A549 treated with Mapracorat at 1 μM for 4 hours (cell line): ENCODE data around the gene ANKRD17. TPM values are rescaled to one million over a fixed set of nuclear protein-coding genes. Genes with fewer than 3 reads are reported as not detected.

Experiments used
- total RNA-seq: library from RNA; stranded (reverse); fragments of 200-300 nt; extraction: Qiagen RNA extraction; gene quantifications from 5 replicates; pipeline ENCODE4 v1.2.3, GENCODE V29; 2022

ANKRD17 gene, protein sequence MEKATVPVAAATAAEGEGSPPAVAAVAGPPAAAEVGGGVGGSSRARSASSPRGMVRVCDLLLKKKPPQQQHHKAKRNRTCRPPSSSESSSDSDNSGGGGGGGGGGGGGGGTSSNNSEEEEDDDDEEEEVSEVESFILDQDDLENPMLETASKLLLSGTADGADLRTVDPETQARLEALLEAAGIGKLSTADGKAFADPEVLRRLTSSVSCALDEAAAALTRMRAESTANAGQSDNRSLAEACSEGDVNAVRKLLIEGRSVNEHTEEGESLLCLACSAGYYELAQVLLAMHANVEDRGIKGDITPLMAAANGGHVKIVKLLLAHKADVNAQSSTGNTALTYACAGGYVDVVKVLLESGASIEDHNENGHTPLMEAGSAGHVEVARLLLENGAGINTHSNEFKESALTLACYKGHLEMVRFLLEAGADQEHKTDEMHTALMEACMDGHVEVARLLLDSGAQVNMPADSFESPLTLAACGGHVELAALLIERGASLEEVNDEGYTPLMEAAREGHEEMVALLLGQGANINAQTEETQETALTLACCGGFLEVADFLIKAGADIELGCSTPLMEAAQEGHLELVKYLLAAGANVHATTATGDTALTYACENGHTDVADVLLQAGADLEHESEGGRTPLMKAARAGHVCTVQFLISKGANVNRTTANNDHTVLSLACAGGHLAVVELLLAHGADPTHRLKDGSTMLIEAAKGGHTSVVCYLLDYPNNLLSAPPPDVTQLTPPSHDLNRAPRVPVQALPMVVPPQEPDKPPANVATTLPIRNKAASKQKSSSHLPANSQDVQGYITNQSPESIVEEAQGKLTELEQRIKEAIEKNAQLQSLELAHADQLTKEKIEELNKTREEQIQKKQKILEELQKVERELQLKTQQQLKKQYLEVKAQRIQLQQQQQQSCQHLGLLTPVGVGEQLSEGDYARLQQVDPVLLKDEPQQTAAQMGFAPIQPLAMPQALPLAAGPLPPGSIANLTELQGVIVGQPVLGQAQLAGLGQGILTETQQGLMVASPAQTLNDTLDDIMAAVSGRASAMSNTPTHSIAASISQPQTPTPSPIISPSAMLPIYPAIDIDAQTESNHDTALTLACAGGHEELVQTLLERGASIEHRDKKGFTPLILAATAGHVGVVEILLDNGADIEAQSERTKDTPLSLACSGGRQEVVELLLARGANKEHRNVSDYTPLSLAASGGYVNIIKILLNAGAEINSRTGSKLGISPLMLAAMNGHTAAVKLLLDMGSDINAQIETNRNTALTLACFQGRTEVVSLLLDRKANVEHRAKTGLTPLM (N-terminal part only)
- 19.1 to 23.4 TPM (median 21.9 TPM) in 5 replicates for total RNA-seq

DNA sequence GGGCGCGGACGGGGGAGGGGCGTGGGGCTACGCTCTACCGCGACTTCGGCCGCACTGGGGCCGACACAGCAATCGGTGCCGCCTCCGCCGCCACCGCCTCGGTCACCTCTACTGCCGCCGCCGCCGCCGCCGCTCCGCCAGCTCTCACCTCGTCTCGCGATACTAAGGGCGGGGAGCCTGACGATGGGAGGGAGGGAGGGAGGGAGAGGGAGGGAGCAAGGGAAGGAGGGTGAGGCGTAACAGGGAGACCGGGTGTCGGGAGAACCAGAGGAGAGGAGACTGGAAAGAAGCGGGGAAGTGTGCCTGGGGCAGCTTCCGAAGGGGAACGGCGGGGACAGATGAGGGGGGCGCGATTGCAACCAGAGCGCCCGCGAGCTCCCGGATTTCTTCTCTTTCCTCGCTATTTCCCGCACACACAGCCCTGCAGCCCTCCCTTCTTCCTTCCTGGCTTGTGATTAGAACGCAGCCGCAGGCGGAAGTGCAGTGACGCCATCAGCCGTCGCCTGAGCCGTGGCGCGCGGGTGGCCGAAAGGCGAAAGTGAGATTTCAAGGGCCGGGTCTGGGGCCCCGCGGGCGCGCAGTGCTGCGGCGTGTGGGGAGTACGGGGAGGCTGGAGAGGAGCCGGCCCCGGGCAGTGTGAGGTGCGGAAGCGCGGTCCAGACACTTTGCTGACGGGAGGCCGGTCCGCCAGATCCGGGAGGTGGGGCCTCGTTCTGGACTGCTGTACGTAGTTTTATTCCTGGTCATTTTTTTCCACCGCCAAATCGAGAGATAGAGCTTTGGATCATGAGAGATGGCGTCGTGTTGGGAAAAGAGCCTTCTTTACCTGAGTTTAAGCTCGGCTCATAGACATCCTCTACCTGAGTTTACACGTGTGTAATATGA is at the start of gene ANKRD17:
Gene ANKRD17 (minus strand): TSS at position 113 of the 885 bp plus-strand sequence. CDS start 130 bp downstream, outside the sequence.

DNA sequence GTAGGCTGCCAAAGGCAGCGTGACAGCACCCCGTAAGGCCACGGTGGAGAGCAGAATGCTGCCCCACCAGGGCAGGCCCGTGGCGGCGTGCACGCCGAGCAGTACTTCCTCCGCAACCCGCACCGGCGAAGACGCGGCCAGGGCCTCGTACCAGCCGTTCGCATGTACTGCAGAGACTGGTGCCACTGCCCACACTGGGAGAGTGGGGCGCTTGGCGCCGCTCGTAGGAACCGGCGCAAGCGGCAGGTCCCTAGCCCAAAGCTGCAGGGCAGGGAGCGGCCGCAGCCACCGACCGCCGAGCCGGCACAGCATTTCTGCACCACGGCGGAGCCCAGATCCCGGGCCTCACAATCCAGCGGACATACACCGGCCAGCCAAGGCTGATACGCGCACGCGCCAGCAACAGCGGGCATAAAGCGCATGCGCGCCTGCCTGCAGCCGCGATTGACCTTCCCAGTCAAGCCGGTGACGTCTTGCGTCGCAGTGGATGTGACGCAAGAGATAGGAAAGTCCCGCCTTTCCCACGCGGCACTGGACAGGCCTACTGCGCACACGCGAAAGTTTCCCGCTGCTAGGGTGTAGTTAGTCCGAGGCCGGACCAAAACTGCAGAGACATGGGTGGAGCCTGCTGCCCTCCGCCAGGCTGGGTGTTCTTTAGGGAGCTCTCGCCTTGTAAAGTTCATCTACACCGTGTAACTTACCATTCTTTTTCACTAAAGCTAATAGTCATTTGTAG is 189.1 kb downstream of the ANKRD17 start, which contains the start of gene COX18:
Gene COX18 (minus strand): TSS at position 379 of the 736 bp plus-strand sequence. CDS start 67 bp downstream, at position 312.

Other genes with a start within 250 kb of the ANKRD17 start
- gene COX18, start 189.1 kb downstream of the ANKRD17 start, total RNA-seq, result 5.7 to 7.5 TPM (median 6.4 TPM) in 5 replicates
- not detected in 5 replicates for gene ALB, start 145.5 kb upstream of the ANKRD17 start, total RNA-seq
- gene AFP, start 177.4 kb upstream of the ANKRD17 start, total RNA-seq, result 0.91 to 2.6 TPM (median 1.6 TPM) in 5 replicates
- not detected in 5 replicates for gene AFM, start 222.9 kb upstream of the ANKRD17 start, total RNA-seq